Measurements from ENCODE around the gene RUNX2.
A peak's percentile ranks its signal among the peaks of the same experiment; 100 is the strongest.

Gene RUNX2

GRCh38 chr6:45415788-45416518 is 87.8 kb downstream of the RUNX2 start:
- no peak for DNase-seq

- DNase-seq = no peak
Observed at GRCh38 chr6:45416700-45417099, 88.6 kb downstream of the RUNX2 start.

GRCh38 chr6:45417436-45417835 is 89.3 kb downstream of the RUNX2 start:
- DNase-seq = no peak

GRCh38 chr6:45419571-45420082 is 91.5 kb downstream of the RUNX2 start:
- peak; percentile 42 for DNase-seq

- DNase-seq = no peak
Observed at GRCh38 chr6:45420083-45420908, 92.2 kb downstream of the RUNX2 start.

- no peak for DNase-seq
Observed at GRCh38 chr6:45420909-45421708, 93.0 kb downstream of the RUNX2 start.

- peak; percentile 63 for DNase-seq
Observed at GRCh38 chr6:45421709-45422502, 93.8 kb downstream of the RUNX2 start.

GRCh38 chr6:45422503-45423110 is 94.5 kb downstream of the RUNX2 start:
- DNase-seq = peak; percentile 54

- DNase-seq = peak; percentile 46
Observed at GRCh38 chr6:45423111-45423823, 95.1 kb downstream of the RUNX2 start.

- DNase-seq = peak; percentile 4
Observed at GRCh38 chr6:45423824-45424450, 95.8 kb downstream of the RUNX2 start.

- no peak for DNase-seq
Observed at GRCh38 chr6:45424451-45424861, 96.3 kb downstream of the RUNX2 start.

GRCh38 chr6:45426251-45426650 is 98.1 kb downstream of the RUNX2 start:
- no peak for DNase-seq

- DNase-seq = no peak
Observed at GRCh38 chr6:45427726-45428125, 99.6 kb downstream of the RUNX2 start.

GRCh38 chr6:45428727-45429126 is 100.6 kb downstream of the RUNX2 start:
- no peak for DNase-seq

- no peak for DNase-seq
Observed at GRCh38 chr6:45430590-45431202, 102.6 kb downstream of the RUNX2 start.

GRCh38 chr6:45431317-45432065 is 103.4 kb downstream of the RUNX2 start:
- no peak for DNase-seq

GRCh38 chr6:45432977-45433376 is 104.8 kb downstream of the RUNX2 start:
- DNase-seq = no peak

- no peak for DNase-seq
Observed at GRCh38 chr6:45433533-45434380, 105.6 kb downstream of the RUNX2 start.

GRCh38 chr6:45434381-45434700 is 106.2 kb downstream of the RUNX2 start:
- DNase-seq = no peak

Measured in NCI-H69 (cell line).